ENCODE data around the gene SSR1.
"Not testable (repeated sequence)": the region's sequence is repeated elsewhere in the genome, so short reads cannot be mapped to it uniquely, and the experiment has no call there.

SSR1 gene

DNA sequence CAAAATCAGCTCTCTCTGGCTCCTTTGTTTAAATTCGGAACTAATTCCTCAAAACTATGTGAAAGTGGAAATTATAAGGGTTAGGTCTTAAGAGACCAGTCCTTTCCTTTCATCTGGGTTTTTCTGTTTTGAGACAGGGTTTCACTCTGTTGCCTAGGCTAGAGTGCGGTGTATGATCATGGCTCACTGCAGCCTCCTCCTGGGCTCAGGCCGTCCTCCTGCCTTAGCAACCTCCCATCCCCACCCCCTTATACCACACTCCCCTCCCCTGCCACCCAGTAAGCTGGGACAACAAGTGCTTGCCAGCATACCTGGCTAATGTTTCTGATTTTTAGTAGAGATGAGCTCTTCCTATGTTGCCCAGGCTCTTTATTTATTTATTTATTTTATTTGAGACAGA is 12.8 kb upstream of the SSR1 start:
- TF ChIP-seq, protein P1, sequence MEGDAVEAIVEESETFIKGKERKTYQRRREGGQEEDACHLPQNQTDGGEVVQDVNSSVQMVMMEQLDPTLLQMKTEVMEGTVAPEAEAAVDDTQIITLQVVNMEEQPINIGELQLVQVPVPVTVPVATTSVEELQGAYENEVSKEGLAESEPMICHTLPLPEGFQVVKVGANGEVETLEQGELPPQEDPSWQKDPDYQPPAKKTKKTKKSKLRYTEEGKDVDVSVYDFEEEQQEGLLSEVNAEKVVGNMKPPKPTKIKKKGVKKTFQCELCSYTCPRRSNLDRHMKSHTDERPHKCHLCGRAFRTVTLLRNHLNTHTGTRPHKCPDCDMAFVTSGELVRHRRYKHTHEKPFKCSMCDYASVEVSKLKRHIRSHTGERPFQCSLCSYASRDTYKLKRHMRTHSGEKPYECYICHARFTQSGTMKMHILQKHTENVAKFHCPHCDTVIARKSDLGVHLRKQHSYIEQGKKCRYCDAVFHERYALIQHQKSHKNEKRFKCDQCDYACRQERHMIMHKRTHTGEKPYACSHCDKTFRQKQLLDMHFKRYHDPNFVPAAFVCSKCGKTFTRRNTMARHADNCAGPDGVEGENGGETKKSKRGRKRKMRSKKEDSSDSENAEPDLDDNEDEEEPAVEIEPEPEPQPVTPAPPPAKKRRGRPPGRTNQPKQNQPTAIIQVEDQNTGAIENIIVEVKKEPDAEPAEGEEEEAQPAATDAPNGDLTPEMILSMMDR (IDR thresholded peaks at IDR 0.05; ENCODE audit: low read depth, low read length), result no peak
- no peak for DNase-seq (ENCODE audit: extremely low read depth, low read depth)

DNA sequence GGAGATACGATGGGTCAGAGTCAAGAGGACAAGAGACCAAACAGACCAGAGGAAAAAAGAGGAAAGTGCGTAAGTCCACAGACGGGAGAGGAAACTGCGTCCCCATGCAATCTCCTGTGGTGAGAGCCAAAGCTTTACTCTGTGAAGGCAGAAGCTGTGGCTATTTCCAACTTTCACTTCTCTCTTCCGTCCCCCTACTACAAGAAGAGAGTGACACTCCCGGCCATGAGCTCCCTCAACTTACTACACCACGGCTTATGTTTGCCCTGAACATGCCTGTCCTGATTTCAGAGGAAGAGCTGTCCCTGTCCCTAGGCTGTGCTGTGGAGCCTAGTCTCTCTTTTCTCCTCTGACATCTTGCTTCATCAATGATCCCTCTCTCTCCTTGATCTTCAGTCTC is 11.5 kb upstream of the SSR1 start:
- TF ChIP-seq, protein P1 (IDR thresholded peaks at IDR 0.05; ENCODE audit: low read depth, low read length), result no peak
- no peak for DNase-seq (ENCODE audit: extremely low read depth, low read depth)

DNA sequence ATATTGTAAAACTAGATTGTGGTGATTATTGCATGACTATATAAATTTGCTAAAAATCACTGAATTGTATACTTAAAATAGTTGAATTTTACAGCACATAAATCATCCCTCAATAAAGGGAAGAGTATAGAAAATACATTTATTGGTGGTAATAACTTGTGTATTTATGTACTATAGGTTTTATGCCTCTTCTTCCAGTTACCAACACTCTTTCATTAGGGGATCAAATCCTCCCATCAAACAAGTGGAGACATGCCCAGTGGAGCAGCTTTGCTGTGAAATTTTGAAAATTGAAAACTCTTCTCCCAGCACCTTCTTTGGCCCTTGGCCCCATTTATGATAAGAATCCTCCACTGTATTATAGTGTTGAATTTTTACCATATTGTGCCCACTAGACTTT is 10.1 kb upstream of the SSR1 start:
- TF ChIP-seq, protein P1 (IDR thresholded peaks at IDR 0.05; ENCODE audit: low read depth, low read length), result no peak
- no peak for DNase-seq (ENCODE audit: extremely low read depth, low read depth)

DNA sequence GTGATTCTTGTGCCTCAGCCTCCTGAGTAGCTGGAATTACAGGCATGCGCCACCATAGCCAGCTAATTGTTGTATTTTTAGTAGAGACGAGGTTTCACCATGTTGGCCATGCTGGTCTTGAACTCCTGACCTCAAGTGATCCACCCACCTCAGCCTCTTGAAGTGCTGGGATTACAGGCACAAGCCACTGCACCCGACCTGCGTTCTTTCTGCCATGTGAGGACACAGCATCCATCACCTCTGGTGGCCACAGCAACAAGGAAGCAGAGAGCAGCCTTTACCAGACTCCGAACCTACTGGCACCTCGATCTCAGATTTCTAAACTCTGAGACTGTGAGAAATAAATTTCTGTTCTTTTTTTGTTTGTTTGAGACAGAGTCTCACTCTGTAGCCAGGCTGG is 8.9 kb upstream of the SSR1 start:
- DNase-seq (ENCODE audit: extremely low read depth, low read depth), result not testable (repeated sequence)

DNA sequence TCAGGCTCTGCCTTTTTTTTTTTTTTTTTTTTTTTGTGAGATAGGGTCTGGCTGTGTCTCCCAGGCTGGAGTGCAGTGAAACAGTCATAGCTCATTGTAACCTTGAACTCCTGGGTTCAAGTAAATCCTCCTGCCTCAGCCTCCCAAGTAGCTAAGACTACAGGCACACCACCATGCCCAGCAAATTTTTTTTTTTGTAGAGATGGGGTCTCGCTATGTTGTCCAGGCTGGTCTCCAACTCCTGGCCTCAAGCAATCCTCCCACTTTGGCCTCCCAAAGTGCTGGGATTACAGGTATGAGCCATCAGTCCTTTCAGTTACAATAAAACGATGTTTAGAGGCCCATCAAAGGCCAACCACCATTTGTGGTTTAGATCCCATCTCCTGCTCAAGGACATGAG is 6.4 kb upstream of the SSR1 start:
- not testable (repeated sequence) for DNase-seq (ENCODE audit: extremely low read depth, low read depth)

DNA sequence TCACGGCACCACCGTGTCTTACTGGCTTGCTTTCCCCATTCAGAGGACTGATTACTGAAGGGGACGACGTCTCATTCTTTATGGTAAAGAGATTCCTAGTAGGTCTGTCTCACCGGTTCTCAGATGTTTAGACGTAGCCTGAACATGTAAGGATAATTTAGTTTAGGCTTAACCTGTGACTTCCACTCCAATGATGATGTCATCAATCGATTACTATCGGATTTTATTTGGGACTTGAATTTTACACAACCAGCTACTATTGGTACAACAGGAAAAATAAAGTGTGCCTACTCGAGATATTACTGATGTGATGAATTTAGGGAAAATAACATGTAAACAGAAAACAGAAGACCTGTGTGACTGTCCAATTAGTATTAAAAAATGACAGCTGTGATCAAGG is 4.5 kb upstream of the SSR1 start:
- TF ChIP-seq, protein P1 (IDR thresholded peaks at IDR 0.05; ENCODE audit: low read depth, low read length), result no peak
- no peak for DNase-seq (ENCODE audit: extremely low read depth, low read depth)

DNA sequence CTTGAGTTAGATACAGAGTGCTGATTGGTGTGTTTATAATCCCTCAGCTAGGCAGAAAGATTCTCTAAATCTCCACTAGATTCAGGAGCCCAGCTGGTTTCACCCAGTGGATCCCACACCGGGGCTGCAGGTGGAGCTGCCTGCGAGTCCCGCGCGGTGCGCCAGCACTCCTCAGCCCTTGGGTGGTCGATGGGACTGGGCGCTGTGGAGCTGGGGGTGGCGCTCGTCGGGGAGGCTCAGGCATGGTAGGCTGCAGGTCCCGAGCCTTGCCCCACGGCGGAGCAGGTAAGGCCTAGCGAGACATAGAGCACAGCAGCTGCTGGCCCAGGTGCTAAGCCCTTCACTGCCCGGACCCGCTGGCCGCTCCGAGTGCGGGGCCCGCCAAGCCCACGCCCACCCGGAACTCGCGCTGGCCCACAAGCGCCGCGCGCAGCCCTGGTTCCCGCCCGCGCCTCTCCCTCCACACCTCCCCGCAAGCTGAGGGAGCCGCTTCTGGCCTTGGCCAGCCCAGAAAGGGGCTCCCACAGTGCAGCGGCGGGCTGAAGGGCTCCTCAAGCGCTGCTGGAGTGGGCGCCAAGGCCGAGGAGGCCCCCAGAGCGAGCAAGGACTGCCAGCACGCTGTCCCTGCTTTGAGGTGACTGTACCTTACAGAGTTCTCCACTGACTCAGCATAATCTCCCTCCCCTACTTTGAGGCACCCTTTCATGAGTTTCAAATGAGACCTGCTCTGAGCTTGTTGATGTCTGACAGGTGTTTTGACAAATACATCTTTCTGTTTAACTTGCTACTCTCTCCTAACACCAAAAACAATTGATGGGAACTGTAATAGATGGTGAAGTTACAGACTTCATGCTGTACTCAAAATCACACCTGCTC is 3.9 kb upstream of the SSR1 start:
- TF ChIP-seq, protein P1 (IDR thresholded peaks at IDR 0.05; ENCODE audit: low read depth, low read length), result no peak
- DNase-seq (ENCODE audit: extremely low read depth, low read depth), result no peak

DNA sequence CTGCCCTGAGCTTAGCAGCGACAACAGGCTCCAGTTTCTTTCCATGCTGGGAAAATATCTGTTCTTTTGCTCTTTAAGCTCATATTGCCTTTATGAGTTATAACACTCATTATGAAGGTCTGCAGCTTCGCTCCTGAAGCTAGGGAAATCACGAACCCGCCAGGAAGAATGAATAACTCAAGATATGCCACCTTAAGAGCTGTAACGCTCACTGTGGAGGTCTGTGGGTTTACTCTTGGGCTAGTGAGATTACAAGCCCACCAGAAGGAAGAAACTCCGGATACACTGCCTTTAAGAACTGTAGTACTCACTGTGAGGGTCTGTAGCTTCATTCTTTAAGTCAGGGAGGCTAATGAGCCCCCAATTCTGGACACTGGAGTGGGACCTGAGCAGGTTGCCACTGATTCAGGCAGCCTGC is 3.0 kb upstream of the SSR1 start:
- DNase-seq (ENCODE audit: extremely low read depth, low read depth), result no peak
- TF ChIP-seq, protein P1 (IDR thresholded peaks at IDR 0.05; ENCODE audit: low read depth, low read length), result no peak

DNA sequence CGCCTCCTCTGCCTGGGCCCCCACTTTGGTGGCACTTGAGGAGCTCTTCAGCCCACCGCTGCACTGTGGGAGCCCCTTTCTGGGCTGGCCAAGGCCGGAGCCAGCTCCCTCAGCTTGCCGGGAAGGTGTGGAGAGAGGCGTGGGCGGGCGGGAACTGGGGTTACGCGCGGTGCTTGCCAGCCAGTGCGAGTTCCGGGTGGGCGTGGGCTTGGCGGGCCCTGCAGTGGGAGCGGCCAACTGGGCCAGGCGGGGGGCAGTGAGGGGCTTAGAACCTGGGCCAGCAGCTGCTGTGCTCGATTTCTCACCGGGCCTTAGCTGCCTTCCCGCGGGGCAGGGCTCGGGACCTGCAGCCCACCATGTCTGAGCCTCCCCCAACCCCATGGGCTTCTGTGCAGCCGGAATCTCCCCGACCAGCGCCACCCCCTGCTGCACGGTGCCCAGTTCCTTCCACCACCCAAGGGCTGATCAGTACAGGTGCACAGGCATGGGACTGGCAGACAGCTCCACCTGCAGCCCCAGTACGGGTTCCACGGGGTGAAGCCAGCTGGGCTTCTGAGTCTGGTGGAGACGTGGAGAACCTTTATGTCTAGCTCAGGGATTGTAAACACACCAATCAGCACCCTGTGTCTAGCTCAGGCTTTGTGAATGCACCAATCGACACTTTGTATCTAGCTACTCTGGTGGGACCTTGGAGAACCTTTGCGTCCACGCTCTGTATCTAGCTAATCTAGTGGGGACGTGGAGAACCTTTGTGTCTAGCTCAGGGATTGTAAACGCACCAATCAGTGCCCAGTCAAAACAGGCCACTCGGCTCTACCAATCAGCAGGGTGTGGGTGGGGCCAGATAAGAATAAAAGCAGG is 2.3 kb upstream of the SSR1 start:
- DNase-seq (ENCODE audit: extremely low read depth, low read depth), result not testable (repeated sequence)

Data from AG09319 (cell line).